GM12878 (cell line): ENCODE data around the gene UQCRC1. TPM values are rescaled to one million over a fixed set of nuclear protein-coding genes. Genes with fewer than 3 reads are reported as not detected.

Source experiments
- ATAC-seq: fragments of 200-7000 bp; cut with Tn5 transposase; 3 replicates; pipeline ENCODE4 v1.9.1; 2020; ENCODE audit warnings: mild to moderate bottlenecking, moderate library complexity
- BruUV-seq: library from RNA; stranded (reverse); fragments of 400-500 nt; replicated peaks from 2 replicates; lab custom pipeline; 2021; lab: Mats Ljungman, UMichigan
- CTCF ChIA-PET: fragments of 300-600 bp; sonication (Branson Sonifier 250); formaldehyde crosslinking; extraction: SDS; loops from one replicate; lab custom pipeline; 2021; ENCODE audit warnings: inconsistent platforms; lab: Yijun Ruan, JAX
- POLR2A ChIA-PET: fragments of 350-600 bp; formaldehyde crosslinking; extraction: SDS; loops from one replicate; lab custom pipeline; 2021; ENCODE audit warnings: inconsistent platforms; lab: Charles Lee
- RAD21 ChIA-PET: fragments of 300-600 bp; sonication (Branson Sonifier 250); formaldehyde crosslinking; loops from one replicate; lab custom pipeline; 2023; ENCODE audit warnings: antibody characterized with exemption; ENCODE audit not compliant: unreplicated experiment; lab: Charles Lee
- SMC1A ChIA-PET: fragments of 300-600 bp; sonication (Branson Sonifier 250); formaldehyde crosslinking; loops from one replicate; lab custom pipeline; 2023; ENCODE audit not compliant: unreplicated experiment, uncharacterized antibody; lab: Charles Lee
- DNase-seq: peaks from one replicate; pipeline ENCODE4 v3.0.0-alpha.2; 2011; ENCODE audit warnings: low read depth, low spot score
- FAIRE-seq: peaks from 3 replicates; lab custom pipeline; 2011; peaks lifted over from hg19 to GRCh38; lab: Jason Lieb, UNC
- H2AFZ ChIP-seq: 2 replicates; pipeline ENCODE4 v1.6.0; 2011; ENCODE audit warnings: low read depth, low read length, control low read depth; ENCODE audit not compliant: control insufficient read depth
- H3K27ac ChIP-seq: 2 replicates; pipeline ENCODE4 v1.5.1; 2011; ENCODE audit warnings: control low read depth; ENCODE audit not compliant: control insufficient read depth, insufficient read depth
- H3K27me3 ChIP-seq, 2 experiments: replicated peaks in 1 of 2; 2 replicates each; pipeline versions ENCODE4 v1.6.0 to v1.6.1; 2011; ENCODE audit warnings: low read length in 1 of 2; ENCODE audit not compliant: control insufficient read depth in 2 of 2, insufficient read depth in 2 of 2
- H3K36me3 ChIP-seq, 2 experiments: 2 replicates each; pipeline ENCODE4 v1.5.1; 2011; ENCODE audit warnings: low read length in 1 of 2; ENCODE audit not compliant: control insufficient read depth in 2 of 2, insufficient read depth in 2 of 2
- H3K4me1 ChIP-seq: 2 replicates; pipeline ENCODE4 v1.6.1; 2011; ENCODE audit warnings: mild to moderate bottlenecking, low read length, moderate library complexity, mixed read lengths; ENCODE audit not compliant: control insufficient read depth, insufficient read depth
- H3K4me2 ChIP-seq: 2 replicates; pipeline ENCODE4 v1.6.0; 2011; ENCODE audit warnings: control low read depth; ENCODE audit not compliant: control insufficient read depth, insufficient read depth
- H3K4me3 ChIP-seq: fragments of 200-600 bp; sonication (generic); 2 replicates; pipeline ENCODE4 v1.5.1; 2016
- H3K79me2 ChIP-seq: 2 replicates; pipeline ENCODE4 v1.6.0; 2011; ENCODE audit warnings: low read length; ENCODE audit not compliant: control insufficient read depth, insufficient read depth
- H3K9ac ChIP-seq: 2 replicates; pipeline ENCODE4 v1.8.0; 2011; ENCODE audit warnings: low read length, control low read depth, mixed read lengths; ENCODE audit not compliant: control insufficient read depth, insufficient read depth
- H3K9me3 ChIP-seq: replicated peaks from 3 replicates; pipeline ENCODE4 v1.5.1; 2011; ENCODE audit warnings: mild to moderate bottlenecking, low read length; ENCODE audit not compliant: control insufficient read depth, insufficient read depth
- H4K20me1 ChIP-seq: 2 replicates; pipeline ENCODE4 v1.6.0; 2011; ENCODE audit not compliant: control insufficient read depth, insufficient read depth
- BHLHE40 ChIP-seq, 2 experiments: fragments of 450-650 bp in 1 of 2; IDR thresholded peaks; 2 replicates each; pipeline ENCODE4 v1.6.1; 2011 to 2017; ENCODE audit warnings: low read depth in 2 of 2, borderline replicate concordance in 1 of 2, improper control_type of control experiment in 1 of 2, low read length in 1 of 2, mild to moderate bottlenecking in 1 of 2
- HDAC2 ChIP-seq: fragments of 200-600 bp; sonication (generic); IDR thresholded peaks from 2 replicates; pipeline ENCODE4 v1.6.1; 2017
- HDGF ChIP-seq: fragments of 450-650 bp; IDR thresholded peaks from 2 replicates; pipeline ENCODE4 v1.6.1; 2016; ENCODE audit warnings: antibody characterized with exemption
- IRF3 ChIP-seq: fragments of 450-650 bp; IDR thresholded peaks from 2 replicates; pipeline ENCODE4 v1.6.1; 2014; ENCODE audit warnings: mild to moderate bottlenecking
- KLF5 ChIP-seq: fragments of 450-650 bp; IDR thresholded peaks from 2 replicates; pipeline ENCODE4 v1.6.1; 2014; ENCODE audit warnings: mild to moderate bottlenecking; ENCODE audit not compliant: partially characterized antibody
- MYC ChIP-seq: IDR thresholded peaks from 2 replicates; pipeline ENCODE4 v1.6.1; 2011; ENCODE audit warnings: mild to moderate bottlenecking, low read length, moderate library complexity, inconsistent platforms; ENCODE audit not compliant: insufficient read depth, insufficient replicate concordance, insufficient read length, severe bottlenecking
- NFXL1 ChIP-seq: fragments of 450-650 bp; IDR thresholded peaks from 2 replicates; pipeline ENCODE4 v1.6.1; 2017; ENCODE audit warnings: antibody characterized with exemption, mild to moderate bottlenecking, borderline replicate concordance
- PAX8 ChIP-seq: fragments of 450-650 bp; IDR thresholded peaks from 2 replicates; pipeline ENCODE4 v1.6.1; 2017; ENCODE audit warnings: mild to moderate bottlenecking, moderate library complexity
- PML ChIP-seq: IDR thresholded peaks from 2 replicates; pipeline ENCODE4 v1.6.1; 2012; ENCODE audit warnings: low read length, inconsistent platforms
- SMC3 ChIP-seq: IDR thresholded peaks from 2 replicates; pipeline ENCODE4 v1.6.1; 2011; ENCODE audit warnings: low read length, improper control_type of control experiment, borderline replicate concordance
- YY1 ChIP-seq: IDR thresholded peaks from 2 replicates; pipeline ENCODE4 v1.6.1; 2011; ENCODE audit warnings: low read depth, mild to moderate bottlenecking, low read length
- ZNF274 ChIP-seq: IDR thresholded peaks from one replicate; pipeline ENCODE4 v1.8.0; 2011; ENCODE audit not compliant: insufficient read length, insufficient read depth
- ZNF622 ChIP-seq: fragments of 450-650 bp; IDR thresholded peaks from 2 replicates; pipeline ENCODE4 v1.6.1; 2017; ENCODE audit warnings: mild to moderate bottlenecking, inconsistent platforms
- ZNF687 ChIP-seq: fragments of 450-650 bp; IDR thresholded peaks from 2 replicates; pipeline ENCODE4 v1.6.1; 2017; ENCODE audit warnings: mild to moderate bottlenecking, moderate library complexity
- WGBS: methylation state at CpG from one replicate; pipeline ENCODE4 v1.1.6; 2016; ENCODE audit warnings: low lambda C conversion rate; ENCODE audit not compliant: insufficient replicate concordance, insufficient coverage; ENCODE audit errors: missing lambda C conversion rate; 5-methylcytosine and 5-hydroxymethylcytosine counted together
- in situ Hi-C: fragments of 300-500 bp; cut with MboI; formaldehyde crosslinking; loops from 9 replicates; pipeline ENCODE4 v1.14.3; 2018; ENCODE audit warnings: mixed read lengths
- intact Hi-C: fragments of 100-400 bp; cut with micrococcal nuclease; formaldehyde crosslinking; loops from one replicate; pipeline ENCODE4 v1.14.2; 2022; ENCODE audit not compliant: unreplicated experiment
- polyA plus RNA-seq, 11 experiments: library from polyadenylated mRNA; depleted of rRNA in 4 of 11; unstranded in 6 of 11; stranded (reverse) in 5 of 11; fragments of >200 nt; fragmentation: Nextera tagmentation in 4 of 11; fragmentation: Illumina TruSeq in 1 of 11; extraction: Ambion mirVana in 4 of 11; extraction: Trizol in 1 of 11; gene quantifications; 1 replicate in 1 of 11; 2 replicates in 10 of 11; pipeline versions ENCODE4 v1.2.1 to v1.2.3, GENCODE V29; 2011 to 2016; ENCODE audit warnings: inconsistent platforms in 2 of 11, missing spikeins in 2 of 11, low read depth in 1 of 11
- total RNA-seq, 4 experiments: library from RNA; depleted of rRNA in 3 of 4; stranded (reverse); fragments of >200 nt in 3 of 4; fragmentation: Illumina TruSeq in 1 of 4; extraction: Trizol in 1 of 4; gene quantifications; 2 replicates each; pipeline versions ENCODE4 v1.2.1 to v1.2.3, GENCODE V29; 2013 to 2021

UQCRC1 gene
- total and polyA plus RNA-seq, 10 of the 15 experiments (the other 5 are each of a cell fraction or from before 2014, with no cell fraction given): 116 to 426 (median 228) TPM

- BruUV-seq: no TSS peak
- no peak overlapping the region for H3K4me3 ChIP-seq
- in situ Hi-C loops: no loop called here
- ChIA-PET RAD21 (no interaction called here), POLR2A (interaction anchor here (1.3 kb wide), 1 partner anchor 150 kb away, joined by 3 read pairs; no protein-coding TSS in a partner anchor), CTCF (no interaction called here), SMC1A (no interaction called here)
- H2AFZ ChIP-seq: no peak overlapping the region
- H3K4me1 ChIP-seq: peaks cover 12% of the 10 kb centered on the region
- TF ChIP-seq YY1: no peak
- no peak for TF ChIP-seq PML
- no peak for TF ChIP-seq ZNF622
- TF ChIP-seq MYC: no peak
- no peak for TF ChIP-seq ZNF274
- 58% methylated on average over 11 of the region's 11 CpGs for WGBS
- no peak overlapping the region for H3K4me2 ChIP-seq
- DNase-seq (no peak), ATAC-seq (no peak), FAIRE-seq (no peak)
- no peaks in the 10 kb centered on the region for H3K27me3 ChIP-seq
- no peak overlapping the region for H3K9ac ChIP-seq
- H4K20me1 ChIP-seq: no peaks in the 10 kb centered on the region
- no peaks in the 10 kb centered on the region for H3K36me3 ChIP-seq
- H3K79me2 ChIP-seq: no peaks in the 10 kb centered on the region
- H3K9me3 ChIP-seq: no peaks in the 10 kb centered on the region
- H3K27ac ChIP-seq: no peak overlapping the region
- intact Hi-C loops: no loop called here
Measured at GRCh38 chr3:48565186-48565585, 44.3 kb downstream of the UQCRC1 start.

GRCh38 chr3:48564667-48565066 is 44.8 kb downstream of the UQCRC1 start:
- Histone ChIP-seq H2AFZ (no peak overlapping the region), H3K27ac (no peak overlapping the region), H3K4me3 (no peak overlapping the region), H4K20me1 (no peaks in the 10 kb centered on the region), H3K36me3 (no peaks in the 10 kb centered on the region), H3K9me3 (no peaks in the 10 kb centered on the region), H3K4me2 (no peak overlapping the region), H3K27me3 (no peaks in the 10 kb centered on the region), H3K9ac (no peak overlapping the region), H3K4me1 (peaks cover 17% of the 10 kb centered on the region), H3K79me2 (no peaks in the 10 kb centered on the region)
- no TSS peak for BruUV-seq
- intact Hi-C loops (no loop called here), in situ Hi-C loops (no loop called here)
- ChIA-PET SMC1A (interaction anchor here (1.1 kb wide), 1 partner anchor 11 kb away, joined by 3 read pairs; no protein-coding TSS in a partner anchor), POLR2A (interaction anchor here (1.0 to 1.3 kb wide), 2 partner anchors 112 to 150 kb away, joined by 3 to 4 read pairs; no protein-coding TSS in a partner anchor), RAD21 (no interaction called here), CTCF (interaction anchor here (1.5 kb wide), 1 partner anchor 70 kb away, joined by 6 read pairs; the partner anchor contains the start of gene SLC26A6)
- FAIRE-seq (no peak), DNase-seq (no peak), ATAC-seq (no peak)
- WGBS: 63% methylated on average over 11 of the region's 11 CpGs
- TF ChIP-seq BHLHE40 (IDR thresholded peaks at IDR 0.05; ENCODE audit: borderline replicate concordance in 1 of 2, low read depth in 2 of 2, low read length in 1 of 2) (no peak), HDAC2 (no peak), IRF3 (no peak), ZNF687 (no peak), NFXL1 (no peak), PAX8 (no peak), SMC3 (no peak), KLF5 (no peak), HDGF (no peak)
